DOHH2 (cell line): ENCODE data around the gene ANK3.
"Not testable (repeated sequence)": the region's sequence is repeated elsewhere in the genome, so short reads cannot be mapped to it uniquely, and the experiment has no call there.

Source experiments
- CTCF ChIP-seq: fragments of 200-600 bp; sonication (generic); IDR thresholded peaks from one replicate; pipeline ENCODE4 v1.5.1; 2014; ENCODE audit warnings: antibody characterized with exemption, mild to moderate bottlenecking, low read depth, low read length; ENCODE audit not compliant: poor library complexity, severe bottlenecking
- EZH2phosphoT487 ChIP-seq: fragments of 200-600 bp; sonication (generic); IDR thresholded peaks from 2 replicates; pipeline ENCODE4 v1.6.1; 2017; ENCODE audit warnings: borderline replicate concordance, mild to moderate bottlenecking, antibody characterized with exemption, low read length, moderate library complexity, mixed read lengths

- not testable (repeated sequence) for TF ChIP-seq CTCF, EZH2phosphoT487
These were observed 354.3 kb downstream of the ANK3 start for GRCh38 chr10:60035375-60035774.
